K562 (cell line): ENCODE measurements around the gene CATSPER3. TPM values are rescaled to one million over a fixed set of nuclear protein-coding genes. Genes with fewer than 3 reads are reported as not detected.
A peak's percentile ranks its signal among the peaks of the same experiment; 100 is the strongest.
"Not testable (repeated sequence)": the region's sequence is repeated elsewhere in the genome, so short reads cannot be mapped to it uniquely, and the experiment has no call there.

ENCODE experiments used
- ATAC-seq: fragments of 200-7000 bp; cut with Tn5 transposase; 3 replicates; pipeline ENCODE4 v1.9.1; 2020; ENCODE audit warnings: moderate library complexity
- BruUV-seq: library from RNA; stranded (reverse); fragments of 400-500 nt; replicated peaks from 2 replicates; lab custom pipeline; 2021; lab: Mats Ljungman, UMichigan
- CTCF ChIA-PET: fragments of 300-600 bp; formaldehyde crosslinking; extraction: SDS; loops from one replicate; lab custom pipeline; 2021; ENCODE audit warnings: low intra/inter-chr PET ratio; lab: Yijun Ruan, JAX
- POLR2A ChIA-PET: fragments of 300-600, 350-650 bp; sonication (Branson Sonifier 250); formaldehyde crosslinking; extraction: SDS; loops from one replicate; lab custom pipeline; 2021; ENCODE audit warnings: antibody characterized with exemption, inconsistent platforms; lab: Yijun Ruan, JAX
- DNase-seq, 4 experiments: peaks; one replicate each; pipeline versions ENCODE4 v3.0.0 to v3.0.0-alpha.2; 2011 to 2018; ENCODE audit warnings: low spot score in 3 of 4, mixed read lengths in 3 of 4; ENCODE audit errors: extremely low read depth in 1 of 4
- FAIRE-seq: peaks from 2 replicates; lab custom pipeline; 2011; peaks lifted over from hg19 to GRCh38; lab: Jason Lieb, UNC
- H2AFZ ChIP-seq: 2 replicates; pipeline ENCODE4 v1.6.0; 2011; ENCODE audit warnings: low read depth, low read length, control low read depth, inconsistent platforms
- H3K27ac ChIP-seq: fragments of 200-600 bp; 3 replicates; pipeline ENCODE4 v1.8.0; 2011; ENCODE audit warnings: low read depth, mild to moderate bottlenecking, control low read depth, inconsistent platforms, low read length, moderate library complexity, mixed read lengths; ENCODE audit errors: extremely low read depth
- H3K27me3 ChIP-seq, 2 experiments: fragments of 300-600 bp in 1 of 2; 2 replicates in 1 of 2; 3 replicates in 1 of 2; pipeline versions ENCODE4 v1.6.0 to v1.8.0; 2011; ENCODE audit warnings: inconsistent platforms in 2 of 2, low read length in 2 of 2, mild to moderate bottlenecking in 1 of 2, mixed read lengths in 1 of 2, moderate library complexity in 1 of 2; ENCODE audit not compliant: control insufficient read depth in 2 of 2, insufficient read depth in 2 of 2
- H3K36me3 ChIP-seq: fragments of 300-600 bp; 3 replicates; pipeline ENCODE4 v1.8.0; 2011; ENCODE audit warnings: mild to moderate bottlenecking, low read length, inconsistent platforms; ENCODE audit not compliant: control insufficient read depth, insufficient read depth
- H3K4me1 ChIP-seq, 2 experiments: fragments of 200-600 bp in 1 of 2; replicated peaks in 1 of 2; 2 replicates in 1 of 2; 3 replicates in 1 of 2; pipeline versions ENCODE4 v1.5.1 to v1.8.0; 2011; ENCODE audit warnings: inconsistent platforms in 2 of 2, low read length in 2 of 2, mild to moderate bottlenecking in 1 of 2, mixed read lengths in 1 of 2, moderate library complexity in 1 of 2; ENCODE audit not compliant: control insufficient read depth in 2 of 2, insufficient read depth in 2 of 2
- H3K4me2 ChIP-seq: 2 replicates; pipeline ENCODE4 v1.6.1; 2011; ENCODE audit warnings: low read length, control low read depth, inconsistent platforms, mixed read lengths; ENCODE audit not compliant: insufficient read depth
- H3K4me3 ChIP-seq: fragments of 200-600 bp; sonication (generic), shearing (Covaris generic); 2 replicates; pipeline ENCODE4 v1.5.1; 2016; ENCODE audit warnings: control low read depth, inconsistent platforms
- H3K79me2 ChIP-seq: fragments of 200-600 bp; 3 replicates; pipeline ENCODE4 v1.8.0; 2011; ENCODE audit warnings: low read length, inconsistent platforms; ENCODE audit not compliant: control insufficient read depth, insufficient read depth
- H3K9ac ChIP-seq, 2 experiments: 2 replicates each; pipeline versions ENCODE4 v1.6.0 to v1.6.1; 2011; ENCODE audit warnings: low read depth in 2 of 2, low read length in 2 of 2, control low read depth in 1 of 2, inconsistent platforms in 1 of 2, mild to moderate bottlenecking in 1 of 2, mixed read lengths in 1 of 2; ENCODE audit not compliant: insufficient read depth in 1 of 2
- H3K9me1 ChIP-seq: one replicate; pipeline ENCODE4 v1.6.0; 2011; ENCODE audit warnings: inconsistent platforms, mild to moderate bottlenecking, low read length, moderate library complexity; ENCODE audit not compliant: control insufficient read depth, insufficient read depth
- H3K9me3 ChIP-seq: replicated peaks from 2 replicates; pipeline ENCODE4 v1.5.1; 2011; ENCODE audit warnings: low read depth, low read length, inconsistent platforms; ENCODE audit not compliant: control insufficient read depth, insufficient read depth
- H4K20me1 ChIP-seq: replicated peaks from 2 replicates; pipeline ENCODE4 v1.6.1; 2011; ENCODE audit warnings: low read length, inconsistent platforms, mixed read lengths; ENCODE audit not compliant: control insufficient read depth, insufficient read depth
- ARID1B ChIP-seq: fragments of 450-650 bp; IDR thresholded peaks from 2 replicates; pipeline ENCODE4 v1.6.1; 2016; ENCODE audit warnings: antibody characterized with exemption, mild to moderate bottlenecking, inconsistent platforms
- CBFA2T2 ChIP-seq: fragments of 450-650 bp; conservative IDR thresholded peaks from 2 replicates; pipeline ENCODE4 v1.6.1; 2017; ENCODE audit warnings: mild to moderate bottlenecking
- CBFA2T3 ChIP-seq: fragments of 450-650 bp; IDR thresholded peaks from 2 replicates; pipeline ENCODE4 v1.6.1; 2017
- CXXC5 ChIP-seq: fragments of 250-450 bp; sonication (Bioruptor Pico); IDR thresholded peaks from 2 replicates; pipeline ENCODE4 v1.8.0; 2022; ENCODE audit warnings: inconsistent platforms, mild to moderate bottlenecking, moderate library complexity
- DPF2 ChIP-seq: fragments of 450-650 bp; IDR thresholded peaks from 2 replicates; pipeline ENCODE4 v1.6.1; 2016
- NCOR1 ChIP-seq: fragments of 450-650 bp; IDR thresholded peaks from 2 replicates; pipeline ENCODE4 v1.6.1; 2016; ENCODE audit warnings: mild to moderate bottlenecking, moderate library complexity
- PKNOX1 ChIP-seq: fragments of 450-650 bp; IDR thresholded peaks from 2 replicates; pipeline ENCODE4 v1.6.1; 2016
- SOX6 ChIP-seq: fragments of 450-650 bp; IDR thresholded peaks from 2 replicates; pipeline ENCODE4 v1.6.1; 2014; ENCODE audit warnings: mild to moderate bottlenecking
- TAL1 ChIP-seq: fragments of 450-650 bp; IDR thresholded peaks from 2 replicates; pipeline ENCODE4 v1.6.1; 2016; ENCODE audit warnings: mild to moderate bottlenecking
- TCF3 ChIP-seq: sonication (generic); formaldehyde crosslinking; IDR thresholded peaks from 2 replicates; pipeline ENCODE4 v1.4.0; 2020; ENCODE audit warnings: mild to moderate bottlenecking, missing genetic modification reagents
- TEAD4 ChIP-seq, 2 experiments: sonication (generic) in 1 of 2; formaldehyde crosslinking in 1 of 2; IDR thresholded peaks; 2 replicates each; pipeline versions ENCODE4 v1.6.1 to v1.8.0; 2012 to 2022; ENCODE audit warnings: borderline replicate concordance in 1 of 2, inconsistent platforms in 1 of 2, low read length in 1 of 2, mild to moderate bottlenecking in 1 of 2, missing genetic modification reagents in 1 of 2
- WGBS: fragments of 100-300 bp; shearing (Covaris generic); methylation state at CpG from one replicate; pipeline ENCODE4 v1.1.6; 2016; ENCODE audit warnings: low coverage, mixed read lengths; ENCODE audit not compliant: insufficient coverage; ENCODE audit errors: missing lambda C conversion rate; 5-methylcytosine and 5-hydroxymethylcytosine counted together
- in situ Hi-C: fragments of 300-500 bp; cut with MboI; formaldehyde crosslinking; loops from 4 replicates; pipeline ENCODE4 v1.15.0; 2018; ENCODE audit warnings: inconsistent platforms, mixed read lengths
- intact Hi-C: fragments of 100-400 bp; cut with micrococcal nuclease; formaldehyde crosslinking; loops from 2 replicates; pipeline ENCODE4 v1.14.2; 2022
- polyA plus RNA-seq, 8 experiments: library from polyadenylated mRNA; depleted of rRNA in 4 of 8; stranded (reverse) in 5 of 8; unstranded in 3 of 8; fragments of >200 nt; fragmentation: Nextera tagmentation in 2 of 8; fragmentation: Illumina TruSeq in 1 of 8; extraction: Ambion mirVana in 2 of 8; extraction: Trizol in 1 of 8; gene quantifications; 2 replicates each; pipeline versions ENCODE4 v1.2.1 to v1.2.3, GENCODE V29; 2011 to 2014; ENCODE audit warnings: inconsistent platforms in 1 of 8, missing spikeins in 1 of 8
- total RNA-seq, 7 experiments: library from RNA; depleted of rRNA in 6 of 7; stranded (reverse); fragments of >200 nt in 6 of 7; fragmentation: Illumina TruSeq in 2 of 7; extraction: Trizol in 2 of 7; gene quantifications; 2 replicates each; pipeline versions ENCODE4 v1.2.1 to v1.2.3, GENCODE V29; 2011 to 2021; ENCODE audit warnings: low replicate concordance in 1 of 7

CATSPER3 gene
- total and polyA plus RNA-seq, 9 of the 15 experiments (the other 6 are each of a cell fraction or from before 2014, with no cell fraction given): 0.14 to 1.5 (median 0.49) TPM

DNA sequence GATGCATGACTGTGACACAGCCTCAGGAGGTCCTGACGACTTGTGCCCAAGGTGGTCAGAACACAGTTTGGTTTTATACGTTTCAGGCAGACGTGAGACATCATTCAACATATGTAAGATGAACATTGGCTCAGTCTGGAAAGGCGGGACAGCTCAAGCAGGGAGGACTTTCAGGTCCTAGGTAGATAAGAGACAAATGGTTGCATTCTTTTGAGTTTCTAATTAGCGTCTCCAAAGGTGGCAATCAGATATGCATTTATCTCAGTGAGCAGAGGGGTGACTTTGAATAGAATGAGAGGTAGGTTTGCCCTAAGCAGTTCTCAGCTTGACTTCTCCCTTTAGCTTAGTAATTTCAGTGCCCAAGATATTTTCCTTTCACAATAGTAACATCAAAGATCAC is 22.5 kb downstream of the CATSPER3 start:
- peak; percentile 64 for FAIRE-seq
- DNase-seq: peak in 1 of 4 experiments; percentile 41
- H3K79me2 ChIP-seq; H3K27ac ChIP-seq; H3K4me1 ChIP-seq; H3K27me3 ChIP-seq; H3K9ac ChIP-seq; CTCF ChIA-PET; in situ Hi-C loops; intact Hi-C loops; H3K36me3 ChIP-seq; H2AFZ ChIP-seq; H3K9me3 ChIP-seq; BruUV-seq; H3K9me1 ChIP-seq; H3K4me3 ChIP-seq; TF ChIP-seq TEAD4 (CRISPR knock-in tag; IDR thresholded peaks at IDR 0.05; ENCODE audit: borderline replicate concordance): not testable (repeated sequence)
- peak; percentile 41; the same call in 1 of the 3 replicates for ATAC-seq
- 6% methylated on average over 5 of the region's 5 CpGs for WGBS
- POLR2A ChIA-PET: interaction anchor here (0.6 to 0.7 kb wide), 2 partner anchors 10 to 145 kb away, joined by 3 to 4 read pairs; partner anchors contain the start of gene C5orf24
- peak overlapping the region; percentile 34 for H3K4me2 ChIP-seq
- TF ChIP-seq DPF2: 0 out of 2 replicates have a peak, but pooled peaks have one; percentile 29
- peak; percentile 26; the same call in 1 of the 2 replicates for TF ChIP-seq NCOR1
- 0 out of 2 replicates have a peak, but pooled peaks have one; percentile 8 for TF ChIP-seq PKNOX1
- TF ChIP-seq SOX6: peak; percentile 53; the same call in 1 of the 2 replicates
- peak; percentile 68 for TF ChIP-seq TEAD4 (IDR thresholded peaks at IDR 0.05; ENCODE audit: low read length)
- TF ChIP-seq CBFA2T2: peak; percentile 57
- peak; percentile 78 for TF ChIP-seq CBFA2T3
- peak; percentile 64 for TF ChIP-seq TAL1
- peak; percentile 63 for TF ChIP-seq ARID1B
- TF ChIP-seq CXXC5 (CRISPR knock-in tag): 0 out of 2 replicates have a peak, but pooled peaks have one; percentile 19
- peak; percentile 49 for TF ChIP-seq TCF3 (CRISPR knock-in tag)
- TF ChIP-seq, all 486 proteins: peak for 11; not testable (repeated sequence) for 475
- not testable (repeated sequence) for H4K20me1 ChIP-seq
